HG03097 (cell line): ENCODE results near the gene ARVCF.

ENCODE experiments used
- ATAC-seq: cut with Tn5 transposase; IDR thresholded peaks from one replicate; pipeline ENCODE4 v1.9.1; 2021; ENCODE audit not compliant: unreplicated experiment, low FRiP score

The ARVCF gene

GRCh38 chr22:20054485-20054884, 37.9 kb upstream of the ARVCF start:
- no peak for ATAC-seq

GRCh38 chr22:20054034-20054427, 37.4 kb upstream of the ARVCF start:
- ATAC-seq, result no peak

- no peak for ATAC-seq
These were observed 36.9 kb upstream of the ARVCF start for GRCh38 chr22:20053407-20054033.

- no peak for ATAC-seq
These were observed 36.0 kb upstream of the ARVCF start for GRCh38 chr22:20052309-20053259.

- ATAC-seq, result no peak
These were observed 35.3 kb upstream of the ARVCF start for GRCh38 chr22:20051927-20052308.

GRCh38 chr22:20046730-20047129, 30.1 kb upstream of the ARVCF start:
- no peak for ATAC-seq

GRCh38 chr22:20044495-20045151, 28.0 kb upstream of the ARVCF start:
- ATAC-seq, result no peak

- ATAC-seq, result no peak
These were observed 27.3 kb upstream of the ARVCF start for GRCh38 chr22:20043997-20044342.

GRCh38 chr22:20043057-20043996, 26.7 kb upstream of the ARVCF start:
- no peak for ATAC-seq

- ATAC-seq, result no peak
These were observed 23.9 kb upstream of the ARVCF start for GRCh38 chr22:20040327-20041200.

GRCh38 chr22:20039683-20040325, 23.2 kb upstream of the ARVCF start:
- ATAC-seq, result no peak

- ATAC-seq, result no peak
These were observed 22.0 kb upstream of the ARVCF start for GRCh38 chr22:20038574-20038973.

- ATAC-seq, result no peak
These were observed 20.8 kb upstream of the ARVCF start for GRCh38 chr22:20037419-20037818.

GRCh38 chr22:20036535-20037392, 20.1 kb upstream of the ARVCF start:
- no peak for ATAC-seq

- no peak for ATAC-seq
These were observed 19.5 kb upstream of the ARVCF start for GRCh38 chr22:20036084-20036482.

GRCh38 chr22:20035375-20036083, 18.9 kb upstream of the ARVCF start:
- no peak for ATAC-seq

- ATAC-seq, result no peak
These were observed 17.5 kb upstream of the ARVCF start for GRCh38 chr22:20034143-20034542.
